A673 (cell line): ENCODE data around the gene DDR2. TPM values are rescaled to one million over a fixed set of nuclear protein-coding genes. Genes with fewer than 3 reads are reported as not detected.

ENCODE experiments used
- BruUV-seq: library from RNA; stranded (reverse); fragments of 400-500 nt; replicated peaks from 2 replicates; lab custom pipeline; 2021; lab: Mats Ljungman, UMichigan
- CTCF ChIA-PET: fragments of 300-600 bp; sonication (Branson Sonifier 250); formaldehyde crosslinking; loops from one replicate; lab custom pipeline; 2022; ENCODE audit warnings: antibody characterized with exemption; lab: Charles Lee
- POLR2A ChIA-PET: fragments of 300-600 bp; sonication (Branson Sonifier 250); formaldehyde crosslinking; loops from one replicate; lab custom pipeline; 2022; ENCODE audit warnings: antibody characterized with exemption; ENCODE audit not compliant: low non-redundant PET; lab: Charles Lee
- DNase-seq: peaks from one replicate; pipeline ENCODE4 v3.0.0-alpha.2; 2015; ENCODE audit warnings: low spot score
- H3K27ac ChIP-seq: fragments of 200-600 bp; sonication (generic); 2 replicates; pipeline ENCODE4 v1.5.1; 2016; ENCODE audit warnings: mixed run types, low read depth, mild to moderate bottlenecking, mixed read lengths, antibody characterized with exemption, low read length; ENCODE audit not compliant: poor library complexity, severe bottlenecking
- H3K27me3 ChIP-seq: fragments of 200-600 bp; sonication (generic); replicated peaks from 2 replicates; pipeline ENCODE4 v1.6.1; 2017; ENCODE audit warnings: mixed run types, low read depth, mild to moderate bottlenecking, mixed read lengths, antibody characterized with exemption, low read length; ENCODE audit not compliant: insufficient read depth, poor library complexity
- H3K36me3 ChIP-seq: fragments of 200-600 bp; sonication (generic); 2 replicates; pipeline ENCODE4 v1.6.1; 2016; ENCODE audit warnings: mixed run types, mild to moderate bottlenecking, mixed read lengths, antibody characterized with exemption, low read length; ENCODE audit not compliant: insufficient read depth, poor library complexity, severe bottlenecking
- H3K4me1 ChIP-seq: fragments of 200-600 bp; sonication (generic); 2 replicates; pipeline ENCODE4 v1.6.1; 2017; ENCODE audit warnings: mixed run types, mild to moderate bottlenecking, mixed read lengths, antibody characterized with exemption, low read length; ENCODE audit not compliant: insufficient read depth, poor library complexity, severe bottlenecking
- H3K4me3 ChIP-seq: fragments of 200-600 bp; sonication (generic); 2 replicates; pipeline ENCODE4 v1.5.1; 2016; ENCODE audit warnings: low read depth, mixed run types, mild to moderate bottlenecking, mixed read lengths, low read length; ENCODE audit not compliant: poor library complexity, severe bottlenecking
- H3K9me3 ChIP-seq: fragments of 200-600 bp; sonication (generic); 2 replicates; pipeline ENCODE4 v1.6.1; 2016; ENCODE audit warnings: mixed run types, low read depth, mild to moderate bottlenecking, mixed read lengths, antibody characterized with exemption, low read length; ENCODE audit not compliant: poor library complexity, severe bottlenecking
- CTCF ChIP-seq: fragments of 300-800, 200-600 bp; sonication (generic); conservative IDR thresholded peaks from 2 replicates; pipeline ENCODE4 v1.5.1; 2017; ENCODE audit warnings: low read depth, mild to moderate bottlenecking, antibody characterized with exemption, low read length, moderate library complexity, mixed read lengths
- EZH2 ChIP-seq: fragments of 200-600 bp; sonication (generic); IDR thresholded peaks from 2 replicates; pipeline ENCODE4 v1.6.1; 2017; ENCODE audit warnings: borderline replicate concordance, low read depth, mild to moderate bottlenecking, mixed read lengths, antibody characterized with exemption, low read length; ENCODE audit not compliant: poor library complexity, severe bottlenecking
- intact Hi-C: fragments of 100-400 bp; cut with micrococcal nuclease; formaldehyde crosslinking; loops from one replicate; pipeline ENCODE4 v1.10.0; 2022; ENCODE audit not compliant: unreplicated experiment
- total RNA-seq: library from RNA; stranded (reverse); gene quantifications from 2 replicates; pipeline ENCODE4 v1.2.3, GENCODE V29; 2021

Gene DDR2
- total RNA-seq, 1 experiment from 2014 or later = 121 TPM

- H3K9me3 ChIP-seq = no peaks in the 10 kb centered on the region
- peak overlapping the region; percentile 70 for H3K27ac ChIP-seq
- DNase-seq = peak; percentile 65
- POLR2A ChIA-PET = interaction anchor here (0.7 kb wide), 1 partner anchor 190 kb away, joined by 4 read pairs; no protein-coding TSS in a partner anchor
- no peaks in the 10 kb centered on the region for H3K27me3 ChIP-seq
- H3K4me1 ChIP-seq = peaks cover 26% of the 10 kb centered on the region
- CTCF ChIA-PET = no interaction called here
- no peak for TF ChIP-seq EZH2
- TF ChIP-seq CTCF = 0 out of 2 replicates have a peak, but pooled peaks have one; percentile 8
- H3K4me3 ChIP-seq = peak overlapping the region; percentile 53
- intact Hi-C loops = loop anchor here (10.0 kb wide), 1 partner anchor 208 kb away; no protein-coding TSS in a partner anchor
- H3K36me3 ChIP-seq = no peaks in the 10 kb centered on the region
- no TSS peak for BruUV-seq
Observed at GRCh38 chr1:162822391-162823200, 190.3 kb downstream of the DDR2 start.

DNA sequence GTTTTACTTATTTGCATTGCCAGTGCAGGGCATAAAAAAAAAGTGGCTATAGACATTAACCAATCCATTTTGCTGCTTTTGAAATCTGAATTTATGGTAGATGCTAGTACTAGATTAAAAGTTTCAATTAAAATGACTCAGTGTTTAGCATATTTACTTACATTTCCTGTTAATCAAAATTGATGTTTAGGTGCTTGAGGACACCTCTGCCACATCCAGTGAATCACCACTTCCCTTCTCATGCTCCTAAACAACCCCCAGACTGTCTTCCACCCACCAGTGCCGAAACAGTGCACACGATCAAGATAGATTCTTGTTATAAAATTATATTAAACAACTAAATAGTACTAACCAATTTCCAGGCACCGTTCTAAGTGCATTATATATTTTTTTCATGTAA is 191.0 kb downstream of the DDR2 start:
- no TSS peak for BruUV-seq
- Histone ChIP-seq H3K27me3 (no peaks in the 10 kb centered on the region), H3K36me3 (no peaks in the 10 kb centered on the region), H3K4me3 (peak overlapping the region; percentile 53), H3K27ac (no peak overlapping the region), H3K9me3 (no peaks in the 10 kb centered on the region), H3K4me1 (peaks cover 26% of the 10 kb centered on the region)
- ChIA-PET CTCF (interaction anchor here (0.7 kb wide), 1 partner anchor 55 kb away, joined by 3 read pairs; no protein-coding TSS in a partner anchor), POLR2A (interaction anchor here (0.7 kb wide), 1 partner anchor 191 kb away, joined by 4 read pairs; no protein-coding TSS in a partner anchor)
- intact Hi-C loops = loop anchor here (10.0 kb wide), 1 partner anchor 208 kb away; no protein-coding TSS in a partner anchor
- TF ChIP-seq CTCF (no peak), EZH2 (no peak)
- DNase-seq = peak; percentile 39

DNA sequence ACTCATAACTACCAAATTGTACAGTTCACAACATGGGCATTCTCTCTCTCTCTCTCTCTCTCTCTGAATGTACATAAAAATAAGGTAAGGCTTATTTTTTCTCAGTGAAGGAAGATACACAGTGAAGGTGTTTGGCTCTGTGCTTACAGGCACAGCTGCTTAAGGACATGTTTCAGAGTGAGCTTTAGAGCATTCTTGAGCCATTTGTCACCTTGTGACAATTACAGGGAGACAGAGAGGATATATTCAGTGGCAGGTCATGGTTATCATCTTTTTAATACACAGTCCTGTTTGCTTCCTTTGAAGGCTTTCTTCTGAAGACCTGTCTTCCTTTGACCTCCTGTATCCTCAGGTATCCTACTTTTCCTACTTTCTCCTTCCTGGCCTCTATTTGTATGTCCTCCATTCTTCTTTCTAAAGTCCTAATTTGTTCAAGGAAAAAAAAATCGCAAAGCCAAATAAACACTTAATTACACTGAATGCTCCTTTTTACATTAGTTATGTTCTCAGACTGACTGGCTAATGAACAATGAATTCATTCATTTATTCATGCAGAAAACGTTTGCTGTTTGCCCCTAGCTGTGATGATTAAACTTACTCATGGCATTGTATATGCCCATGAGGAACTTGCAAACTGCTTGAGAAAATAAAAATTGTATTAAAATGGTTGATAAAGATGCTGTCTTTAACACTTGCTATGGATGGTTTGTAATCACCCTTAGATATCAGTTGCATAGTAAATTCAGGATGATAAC is 191.7 kb downstream of the DDR2 start:
- intact Hi-C loops = loop anchor here (10.0 kb wide), 1 partner anchor 209 kb away; no protein-coding TSS in a partner anchor
- H3K27me3 ChIP-seq = no peaks in the 10 kb centered on the region
- DNase-seq = no peak
- no peaks in the 10 kb centered on the region for H3K36me3 ChIP-seq
- no peak overlapping the region for H3K27ac ChIP-seq
- H3K9me3 ChIP-seq = no peaks in the 10 kb centered on the region
- peaks cover 26% of the 10 kb centered on the region for H3K4me1 ChIP-seq
- CTCF ChIA-PET = interaction anchor here (0.7 to 0.8 kb wide), 2 partner anchors 54 to 211 kb away, joined by 3 to 4 read pairs; no protein-coding TSS in a partner anchor
- POLR2A ChIA-PET = interaction anchor here (0.7 kb wide), 1 partner anchor 210 kb away, joined by 3 read pairs; no protein-coding TSS in a partner anchor
- no peak for TF ChIP-seq EZH2
- TF ChIP-seq CTCF = no peak
- BruUV-seq = no TSS peak
- no peak overlapping the region for H3K4me3 ChIP-seq
